ENCODE results near the gene PSMB7.

DNA sequence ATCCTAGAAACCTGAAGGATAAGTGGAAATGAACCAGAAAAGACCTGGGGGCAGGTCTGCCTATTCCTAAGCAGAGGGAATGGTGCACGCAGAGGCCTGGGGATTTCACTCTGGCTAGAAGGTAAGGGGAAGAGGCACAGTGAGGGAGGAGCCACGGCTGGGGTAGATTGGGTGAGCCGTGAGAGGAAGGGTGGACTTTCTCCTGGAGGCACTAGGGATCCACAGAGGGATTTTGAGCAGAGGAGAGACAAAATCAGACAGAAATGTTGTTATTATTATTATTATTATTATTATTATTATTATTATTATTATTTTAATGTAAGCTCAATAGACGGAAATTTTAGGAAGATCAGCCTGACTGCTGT, 32.0 kb upstream of the PSMB7 start:
- TF ChIP-seq, protein P1, sequence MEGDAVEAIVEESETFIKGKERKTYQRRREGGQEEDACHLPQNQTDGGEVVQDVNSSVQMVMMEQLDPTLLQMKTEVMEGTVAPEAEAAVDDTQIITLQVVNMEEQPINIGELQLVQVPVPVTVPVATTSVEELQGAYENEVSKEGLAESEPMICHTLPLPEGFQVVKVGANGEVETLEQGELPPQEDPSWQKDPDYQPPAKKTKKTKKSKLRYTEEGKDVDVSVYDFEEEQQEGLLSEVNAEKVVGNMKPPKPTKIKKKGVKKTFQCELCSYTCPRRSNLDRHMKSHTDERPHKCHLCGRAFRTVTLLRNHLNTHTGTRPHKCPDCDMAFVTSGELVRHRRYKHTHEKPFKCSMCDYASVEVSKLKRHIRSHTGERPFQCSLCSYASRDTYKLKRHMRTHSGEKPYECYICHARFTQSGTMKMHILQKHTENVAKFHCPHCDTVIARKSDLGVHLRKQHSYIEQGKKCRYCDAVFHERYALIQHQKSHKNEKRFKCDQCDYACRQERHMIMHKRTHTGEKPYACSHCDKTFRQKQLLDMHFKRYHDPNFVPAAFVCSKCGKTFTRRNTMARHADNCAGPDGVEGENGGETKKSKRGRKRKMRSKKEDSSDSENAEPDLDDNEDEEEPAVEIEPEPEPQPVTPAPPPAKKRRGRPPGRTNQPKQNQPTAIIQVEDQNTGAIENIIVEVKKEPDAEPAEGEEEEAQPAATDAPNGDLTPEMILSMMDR (conservative IDR thresholded peaks at IDR 0.05; ENCODE audit: low read length) = no peak
- TF ChIP-seq EZH2phosphoT487 (IDR thresholded peaks at IDR 0.05; ENCODE audit: borderline replicate concordance, low read depth, low read length) = no peak
